ENCODE measurements around the gene PHB1.
A peak's percentile ranks its signal among the peaks of the same experiment; 100 is the strongest.

Gene PHB1

DNA sequence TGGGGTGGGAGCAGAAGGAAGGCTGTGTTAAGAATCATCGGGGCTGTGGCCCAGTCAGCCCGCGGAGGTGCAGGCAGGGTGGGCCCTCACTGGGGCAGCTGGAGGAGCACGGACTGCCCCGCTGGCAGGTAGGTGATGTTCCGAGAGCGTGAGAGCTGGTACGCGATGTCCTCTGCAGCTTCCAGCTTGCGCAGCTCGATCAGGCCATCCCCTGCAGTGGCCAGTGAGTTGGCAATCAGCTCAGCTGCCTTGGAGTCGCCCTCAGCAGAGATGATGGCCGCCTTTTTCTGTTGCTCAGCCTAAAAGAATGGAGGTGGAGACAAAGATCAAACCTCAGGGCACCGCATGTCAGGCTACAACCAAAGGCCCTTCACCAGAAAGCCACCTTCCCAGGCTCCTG is 9.8 kb downstream of the PHB1 start:
- no peak overlapping the region for H3K4me3 ChIP-seq (ENCODE audit: insufficient read depth, low read depth, low read length)
- peaks cover 44% of the 10 kb centered on the region for H3K36me3 ChIP-seq (ENCODE audit: control insufficient read depth, insufficient read depth, low read length)
- H3K27ac ChIP-seq (ENCODE audit: insufficient read depth, low read depth, low read length, poor library complexity, severe bottlenecking) = no peak overlapping the region
- no peaks in the 10 kb centered on the region for H3K27me3 ChIP-seq (ENCODE audit: control insufficient read depth, insufficient read depth, low read length, poor library complexity, severe bottlenecking)
- no peaks in the 10 kb centered on the region for H3K9me3 ChIP-seq (ENCODE audit: control insufficient read depth, low read length)
- WGBS, 2 experiments = 95 to 96% methylated on average over 14 of the region's 14 CpGs
- peaks cover 6% of the 10 kb centered on the region for H3K4me1 ChIP-seq (ENCODE audit: control insufficient read depth, insufficient read depth, low read length)

DNA sequence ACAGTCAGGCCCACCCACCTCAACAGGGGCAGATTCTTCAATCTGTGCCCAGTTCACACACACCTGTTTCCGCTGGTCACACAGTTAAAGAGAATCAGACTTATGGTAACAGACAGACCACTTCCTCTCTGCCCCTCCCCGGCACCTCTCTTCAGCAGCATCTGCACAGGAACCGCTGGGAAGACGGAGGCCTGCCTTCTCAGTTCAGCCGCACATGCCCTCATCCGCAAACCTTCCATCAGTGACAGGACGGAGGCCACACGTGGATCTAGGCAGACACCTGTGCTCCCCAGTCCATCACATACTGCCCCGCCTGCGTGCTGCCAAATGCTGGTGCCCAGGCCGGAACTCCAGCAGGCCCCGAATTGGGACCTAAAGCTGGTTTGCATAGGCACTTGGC is 10.3 kb downstream of the PHB1 start:
- Histone ChIP-seq H3K9me3 (ENCODE audit: control insufficient read depth, low read length) (no peaks in the 10 kb centered on the region), H3K4me1 (ENCODE audit: control insufficient read depth, insufficient read depth, low read length) (peaks cover 6% of the 10 kb centered on the region), H3K27me3 (ENCODE audit: control insufficient read depth, insufficient read depth, low read length, poor library complexity, severe bottlenecking) (no peaks in the 10 kb centered on the region), H3K27ac (ENCODE audit: insufficient read depth, low read depth, low read length, poor library complexity, severe bottlenecking) (no peak overlapping the region), H3K36me3 (ENCODE audit: control insufficient read depth, insufficient read depth, low read length) (peaks cover 40% of the 10 kb centered on the region), H3K4me3 (ENCODE audit: insufficient read depth, low read depth, low read length) (no peak overlapping the region)
- 92 to 98% methylated on average over 12 of the region's 12 CpGs for WGBS, 2 experiments

DNA sequence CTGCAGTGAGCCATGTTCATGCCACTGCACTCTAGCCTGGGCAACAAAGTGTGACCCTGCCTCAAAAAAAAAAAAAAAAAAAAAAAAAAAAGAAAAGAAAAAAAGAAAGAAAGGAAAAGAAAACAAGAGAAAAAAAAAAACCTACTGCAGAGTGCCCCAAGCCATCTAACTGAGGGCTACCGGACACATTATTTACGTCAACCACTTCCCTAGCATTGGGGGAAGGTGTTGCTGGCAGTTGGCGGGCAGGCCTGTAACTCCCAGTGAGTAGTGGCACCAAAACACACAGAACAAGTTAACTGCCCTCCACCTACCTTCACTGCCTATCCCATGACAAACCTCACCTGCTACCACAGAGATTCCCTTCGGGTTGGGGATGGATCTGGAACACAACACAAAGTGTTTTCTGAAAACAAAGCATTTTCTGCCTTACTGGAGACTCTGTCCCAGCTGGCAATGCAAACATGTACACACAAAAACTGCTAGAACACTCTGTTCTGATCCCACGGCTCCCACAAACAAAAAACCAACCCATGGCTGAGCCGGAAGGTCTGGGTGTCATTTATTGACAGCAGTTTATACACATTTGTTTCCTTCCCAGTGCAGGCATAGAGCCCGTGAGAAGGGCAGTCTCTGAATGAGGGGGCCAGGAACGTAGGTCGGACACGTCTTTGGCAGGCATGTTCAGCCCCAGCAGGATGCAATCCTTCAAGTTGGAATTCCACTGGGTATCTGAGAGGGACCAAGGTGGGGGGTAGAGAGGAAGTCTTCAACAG is 11.0 kb downstream of the PHB1 start:
- H3K27ac ChIP-seq (ENCODE audit: insufficient read depth, low read depth, low read length, poor library complexity, severe bottlenecking) = no peak overlapping the region
- H3K4me1 ChIP-seq (ENCODE audit: control insufficient read depth, insufficient read depth, low read length) = peaks cover 6% of the 10 kb centered on the region
- WGBS, 2 experiments = 93 to 95% methylated on average over 10 of the region's 10 CpGs
- H3K27me3 ChIP-seq (ENCODE audit: control insufficient read depth, insufficient read depth, low read length, poor library complexity, severe bottlenecking) = no peaks in the 10 kb centered on the region
- H3K4me3 ChIP-seq (ENCODE audit: insufficient read depth, low read depth, low read length) = no peak overlapping the region
- H3K36me3 ChIP-seq (ENCODE audit: control insufficient read depth, insufficient read depth, low read length) = peaks cover 36% of the 10 kb centered on the region
- H3K9me3 ChIP-seq (ENCODE audit: control insufficient read depth, low read length) = no peaks in the 10 kb centered on the region

DNA sequence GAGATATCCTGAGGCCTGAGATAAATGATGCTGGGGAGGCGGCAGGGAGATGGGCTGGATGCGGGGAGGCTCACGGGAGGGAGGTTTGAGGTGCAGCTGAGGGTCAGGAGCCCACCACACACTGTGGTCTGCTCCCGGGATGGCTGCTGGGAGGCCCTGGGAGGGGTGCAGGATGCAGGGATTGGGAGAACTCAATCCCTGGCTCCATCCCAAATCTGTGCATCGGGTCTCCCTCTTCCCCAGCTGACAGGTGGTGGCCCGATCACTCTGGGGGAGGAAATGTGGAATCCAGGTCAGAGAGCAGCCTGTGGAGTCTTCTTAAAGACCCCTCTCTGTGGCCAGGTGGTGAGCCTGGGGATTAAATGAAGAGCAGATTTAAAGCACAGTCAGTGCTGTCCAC is 12.0 kb downstream of the PHB1 start:
- H3K4me3 ChIP-seq (ENCODE audit: insufficient read depth, low read depth, low read length) = no peak overlapping the region
- 89 to 90% methylated on average over 6 of the region's 6 CpGs for WGBS, 2 experiments
- peak overlapping the region; percentile 33 for H3K27ac ChIP-seq (ENCODE audit: insufficient read depth, low read depth, low read length, poor library complexity, severe bottlenecking)
- H3K27me3 ChIP-seq (ENCODE audit: control insufficient read depth, insufficient read depth, low read length, poor library complexity, severe bottlenecking) = no peaks in the 10 kb centered on the region
- peaks cover 6% of the 10 kb centered on the region for H3K4me1 ChIP-seq (ENCODE audit: control insufficient read depth, insufficient read depth, low read length)
- peaks cover 36% of the 10 kb centered on the region for H3K36me3 ChIP-seq (ENCODE audit: control insufficient read depth, insufficient read depth, low read length)
- no peaks in the 10 kb centered on the region for H3K9me3 ChIP-seq (ENCODE audit: control insufficient read depth, low read length)

DNA sequence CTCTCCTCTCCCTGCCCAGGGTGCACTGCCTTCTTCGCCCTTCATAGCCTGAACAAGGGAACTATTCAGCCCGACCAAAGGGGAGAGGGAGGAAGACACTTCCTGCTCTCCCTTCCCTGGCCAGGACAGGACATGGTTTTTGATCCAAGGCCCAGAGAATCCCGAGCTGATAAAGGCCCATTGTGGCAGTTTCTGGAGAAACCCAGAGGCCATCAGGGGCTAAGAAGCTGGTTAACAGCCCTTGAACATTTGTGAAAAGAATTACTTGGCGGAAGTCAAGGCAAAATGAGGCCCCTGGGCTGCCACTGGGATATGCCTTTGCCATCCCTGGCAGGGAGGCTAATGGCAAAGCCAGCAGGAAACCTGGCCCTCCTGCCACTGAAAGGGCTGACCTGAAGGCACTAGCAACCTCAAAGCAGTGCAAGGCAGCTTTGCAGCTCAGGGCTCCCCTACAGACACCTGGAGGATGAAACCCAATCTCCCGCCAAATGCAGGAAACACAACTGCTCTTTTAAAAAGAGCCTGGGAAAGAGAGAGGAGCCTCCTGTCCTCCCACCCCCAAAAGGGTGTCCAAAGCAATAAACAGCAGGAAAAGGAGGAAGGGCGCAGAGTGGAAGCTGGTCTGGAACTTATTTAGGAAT is 12.6 kb downstream of the PHB1 start:
- 74 to 82% methylated on average over 6 of the region's 6 CpGs for WGBS, 2 experiments
- Histone ChIP-seq H3K27ac (ENCODE audit: insufficient read depth, low read depth, low read length, poor library complexity, severe bottlenecking) (peak overlapping the region; percentile 33), H3K4me3 (ENCODE audit: insufficient read depth, low read depth, low read length) (no peak overlapping the region), H3K27me3 (ENCODE audit: control insufficient read depth, insufficient read depth, low read length, poor library complexity, severe bottlenecking) (no peaks in the 10 kb centered on the region), H3K9me3 (ENCODE audit: control insufficient read depth, low read length) (no peaks in the 10 kb centered on the region), H3K4me1 (ENCODE audit: control insufficient read depth, insufficient read depth, low read length) (peaks cover 6% of the 10 kb centered on the region), H3K36me3 (ENCODE audit: control insufficient read depth, insufficient read depth, low read length) (peaks cover 31% of the 10 kb centered on the region)

DNA sequence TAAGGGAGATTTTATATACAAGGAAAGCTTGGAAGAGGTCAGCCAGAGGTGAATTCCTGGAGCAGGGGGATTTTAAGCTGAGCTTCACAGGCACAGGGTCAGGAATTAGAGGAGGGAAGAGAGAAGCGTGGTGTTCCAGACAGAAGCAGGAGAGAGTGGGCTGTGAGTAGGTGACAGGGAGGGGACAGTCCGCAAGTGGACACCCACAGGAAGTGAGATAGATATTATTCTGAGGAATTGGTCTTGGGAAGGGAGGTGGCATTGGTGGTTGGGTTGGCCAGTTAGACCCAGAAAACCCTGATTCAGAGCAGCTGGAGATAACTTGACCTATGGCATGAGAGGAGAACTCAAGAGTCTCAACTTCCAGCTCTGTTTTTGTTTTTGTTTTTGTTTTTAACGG is 14.7 kb downstream of the PHB1 start:
- no peaks in the 10 kb centered on the region for H3K9me3 ChIP-seq (ENCODE audit: control insufficient read depth, low read length)
- H3K27ac ChIP-seq (ENCODE audit: insufficient read depth, low read depth, low read length, poor library complexity, severe bottlenecking) = no peak overlapping the region
- no peak overlapping the region for H3K4me3 ChIP-seq (ENCODE audit: insufficient read depth, low read depth, low read length)
- peaks cover 12% of the 10 kb centered on the region for H3K36me3 ChIP-seq (ENCODE audit: control insufficient read depth, insufficient read depth, low read length)
- H3K27me3 ChIP-seq (ENCODE audit: control insufficient read depth, insufficient read depth, low read length, poor library complexity, severe bottlenecking) = no peaks in the 10 kb centered on the region
- WGBS, 2 experiments = 88 to 98% methylated on average over 2 to 3 of the region's 3 CpGs
- peaks cover 6% of the 10 kb centered on the region for H3K4me1 ChIP-seq (ENCODE audit: control insufficient read depth, insufficient read depth, low read length)

DNA sequence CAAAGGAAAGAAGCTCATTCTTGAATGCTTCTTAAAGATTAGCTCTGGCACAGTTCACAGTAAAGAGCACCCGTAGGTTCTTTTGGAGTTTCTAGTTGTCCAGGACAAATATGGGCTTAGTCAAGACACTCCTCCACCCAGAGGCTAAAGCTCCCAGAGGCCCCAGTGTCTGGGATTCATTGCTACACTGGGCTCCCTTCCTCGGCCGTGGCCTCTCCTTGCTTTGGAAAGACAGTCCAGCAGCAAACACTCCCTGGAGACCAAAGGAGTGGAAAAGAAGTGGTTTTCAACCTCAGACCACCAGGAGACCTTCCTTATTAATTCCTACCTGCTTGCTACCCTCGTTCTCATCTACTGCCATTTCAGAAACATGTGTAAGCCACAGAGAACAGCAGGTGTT is 17.1 kb downstream of the PHB1 start:
- Histone ChIP-seq H3K36me3 (ENCODE audit: control insufficient read depth, insufficient read depth, low read length) (no peaks in the 10 kb centered on the region), H3K27ac (ENCODE audit: insufficient read depth, low read depth, low read length, poor library complexity, severe bottlenecking) (no peak overlapping the region), H3K27me3 (ENCODE audit: control insufficient read depth, insufficient read depth, low read length, poor library complexity, severe bottlenecking) (no peaks in the 10 kb centered on the region), H3K4me1 (ENCODE audit: control insufficient read depth, insufficient read depth, low read length) (peaks cover 5% of the 10 kb centered on the region), H3K9me3 (ENCODE audit: control insufficient read depth, low read length) (no peaks in the 10 kb centered on the region), H3K4me3 (ENCODE audit: insufficient read depth, low read depth, low read length) (no peak overlapping the region)
- WGBS, 2 experiments = 84 to 89% methylated on average over 4 of the region's 4 CpGs

DNA sequence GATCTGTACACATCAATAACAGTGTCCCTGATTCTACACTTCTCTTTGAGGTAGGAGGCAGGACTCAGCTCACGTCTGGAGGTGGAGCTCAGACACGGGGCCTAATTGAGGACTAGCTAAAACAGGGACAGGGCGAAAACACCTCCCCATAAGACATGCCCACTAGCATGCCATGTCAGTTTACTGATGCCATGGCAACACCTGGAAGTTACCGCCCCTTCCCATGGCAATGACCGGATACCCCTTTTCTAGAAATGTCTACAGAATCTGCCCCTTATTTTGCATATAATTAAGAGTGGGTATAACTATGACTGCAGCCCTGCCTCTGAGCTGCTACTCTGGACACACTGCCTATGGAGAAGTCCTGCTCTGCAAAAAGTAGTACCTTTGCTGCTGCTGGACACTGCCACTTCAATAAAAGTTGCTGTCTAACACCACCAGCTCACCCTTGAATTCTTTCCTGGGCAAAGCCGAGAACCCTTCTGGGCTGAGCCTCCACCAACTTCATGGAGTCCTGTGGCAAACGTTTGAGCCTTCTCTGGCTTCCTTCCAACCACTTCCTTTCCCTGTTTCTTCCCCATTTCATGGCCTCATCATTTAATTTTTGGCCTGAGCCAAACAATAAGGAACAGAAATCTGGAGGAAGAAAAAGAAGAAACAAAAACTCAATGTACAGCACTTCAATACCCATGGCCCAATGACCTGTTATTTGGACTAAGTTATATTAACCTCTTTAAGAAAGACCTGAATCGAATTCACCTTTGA is 21.0 kb downstream of the PHB1 start:
- 87 to 92% methylated on average over 8 of the region's 8 CpGs for WGBS, 2 experiments
- H3K9me3 ChIP-seq (ENCODE audit: control insufficient read depth, low read length) = no peaks in the 10 kb centered on the region
- no peak overlapping the region for H3K4me3 ChIP-seq (ENCODE audit: insufficient read depth, low read depth, low read length)
- no peaks in the 10 kb centered on the region for H3K36me3 ChIP-seq (ENCODE audit: control insufficient read depth, insufficient read depth, low read length)
- no peaks in the 10 kb centered on the region for H3K27me3 ChIP-seq (ENCODE audit: control insufficient read depth, insufficient read depth, low read length, poor library complexity, severe bottlenecking)
- no peak overlapping the region for H3K27ac ChIP-seq (ENCODE audit: insufficient read depth, low read depth, low read length, poor library complexity, severe bottlenecking)
- H3K4me1 ChIP-seq (ENCODE audit: control insufficient read depth, insufficient read depth, low read length) = no peaks in the 10 kb centered on the region

DNA sequence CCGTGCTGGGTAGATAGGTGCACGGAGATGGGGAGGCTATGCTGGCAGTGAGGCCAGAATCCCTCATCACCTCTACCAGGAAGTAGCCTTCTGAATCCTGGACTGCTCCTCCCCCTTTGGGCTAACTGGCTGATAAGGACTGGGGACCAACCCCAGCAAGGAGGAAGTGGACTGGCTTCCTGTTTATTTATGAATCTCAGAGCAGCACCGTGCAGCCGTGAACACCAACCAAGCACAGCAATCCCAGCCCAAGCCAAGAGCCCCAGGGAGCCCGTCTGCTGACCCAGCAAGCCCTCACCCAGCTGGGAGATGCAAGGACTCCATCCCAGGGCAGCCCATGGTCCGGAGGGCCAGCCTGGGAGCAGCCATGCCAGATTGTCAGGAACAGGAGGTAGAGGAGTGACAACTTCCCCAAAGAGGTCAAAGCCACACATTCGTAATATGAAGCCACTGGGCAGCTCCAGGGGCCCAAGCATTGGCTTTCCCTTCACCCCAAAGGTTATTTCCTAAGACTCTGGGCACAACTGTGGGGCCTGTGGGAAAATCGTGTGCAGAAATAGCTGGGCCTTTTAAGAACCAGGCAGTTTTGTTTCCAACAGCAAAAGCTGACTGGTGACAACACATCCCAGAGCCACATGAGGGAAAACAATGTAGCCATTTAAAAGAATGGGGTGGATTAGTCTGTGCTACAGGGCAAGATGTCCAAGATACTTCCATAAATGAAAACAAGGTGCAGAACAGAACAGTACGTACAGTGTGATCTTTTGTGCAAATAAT is 23.9 kb downstream of the PHB1 start:
- Histone ChIP-seq H3K36me3 (ENCODE audit: control insufficient read depth, insufficient read depth, low read length) (no peaks in the 10 kb centered on the region), H3K27me3 (ENCODE audit: control insufficient read depth, insufficient read depth, low read length, poor library complexity, severe bottlenecking) (no peaks in the 10 kb centered on the region), H3K4me1 (ENCODE audit: control insufficient read depth, insufficient read depth, low read length) (no peaks in the 10 kb centered on the region), H3K4me3 (ENCODE audit: insufficient read depth, low read depth, low read length) (no peak overlapping the region), H3K9me3 (ENCODE audit: control insufficient read depth, low read length) (no peaks in the 10 kb centered on the region), H3K27ac (ENCODE audit: insufficient read depth, low read depth, low read length, poor library complexity, severe bottlenecking) (no peak overlapping the region)
- 91 to 94% methylated on average over 9 of the region's 9 CpGs for whole genome bisulfite sequencing, 2 experiments

Data from ectodermal cell (in vitro differentiated cells).